ENCODE results near the gene NHSL2.

Gene NHSL2

GRCh38 chrX:71974916-71975315 lies 64.3 kb downstream of the NHSL2 start:
- no peaks in the 10 kb centered on the region for H3K36me3 ChIP-seq (replicated peaks; ENCODE audit: low read depth, low read length)
- no peaks in the 10 kb centered on the region for H3K79me2 ChIP-seq (ENCODE audit: low read length)
- H3K9me3 ChIP-seq (ENCODE audit: insufficient read depth, low read length): no peaks in the 10 kb centered on the region
- no peak overlapping the region for H3K9ac ChIP-seq (ENCODE audit: low read length)
- no peak overlapping the region for H2AFZ ChIP-seq (ENCODE audit: low read depth, low read length)
- H3K27me3 ChIP-seq (ENCODE audit: low read depth, low read length): peaks cover 4% of the 10 kb centered on the region; the same call in 1 of the 2 replicates
- H4K20me1 ChIP-seq (ENCODE audit: insufficient read depth, low read length): no peaks in the 10 kb centered on the region
- peaks cover 3% of the 10 kb centered on the region for H3K4me1 ChIP-seq (ENCODE audit: low read length)
- no peak overlapping the region for H3K4me2 ChIP-seq (ENCODE audit: low read length)
- no peak overlapping the region for H3K27ac ChIP-seq (ENCODE audit: low read length)
- TF ChIP-seq, protein P1, sequence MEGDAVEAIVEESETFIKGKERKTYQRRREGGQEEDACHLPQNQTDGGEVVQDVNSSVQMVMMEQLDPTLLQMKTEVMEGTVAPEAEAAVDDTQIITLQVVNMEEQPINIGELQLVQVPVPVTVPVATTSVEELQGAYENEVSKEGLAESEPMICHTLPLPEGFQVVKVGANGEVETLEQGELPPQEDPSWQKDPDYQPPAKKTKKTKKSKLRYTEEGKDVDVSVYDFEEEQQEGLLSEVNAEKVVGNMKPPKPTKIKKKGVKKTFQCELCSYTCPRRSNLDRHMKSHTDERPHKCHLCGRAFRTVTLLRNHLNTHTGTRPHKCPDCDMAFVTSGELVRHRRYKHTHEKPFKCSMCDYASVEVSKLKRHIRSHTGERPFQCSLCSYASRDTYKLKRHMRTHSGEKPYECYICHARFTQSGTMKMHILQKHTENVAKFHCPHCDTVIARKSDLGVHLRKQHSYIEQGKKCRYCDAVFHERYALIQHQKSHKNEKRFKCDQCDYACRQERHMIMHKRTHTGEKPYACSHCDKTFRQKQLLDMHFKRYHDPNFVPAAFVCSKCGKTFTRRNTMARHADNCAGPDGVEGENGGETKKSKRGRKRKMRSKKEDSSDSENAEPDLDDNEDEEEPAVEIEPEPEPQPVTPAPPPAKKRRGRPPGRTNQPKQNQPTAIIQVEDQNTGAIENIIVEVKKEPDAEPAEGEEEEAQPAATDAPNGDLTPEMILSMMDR (IDR thresholded peaks at IDR 0.05; ENCODE audit: low read depth, low read length): no peak
- no peak for TF ChIP-seq EZH2phosphoT487 (IDR thresholded peaks at IDR 0.05; ENCODE audit: low read depth)
- no peak overlapping the region for H3K4me3 ChIP-seq (ENCODE audit: low read length)

DNA sequence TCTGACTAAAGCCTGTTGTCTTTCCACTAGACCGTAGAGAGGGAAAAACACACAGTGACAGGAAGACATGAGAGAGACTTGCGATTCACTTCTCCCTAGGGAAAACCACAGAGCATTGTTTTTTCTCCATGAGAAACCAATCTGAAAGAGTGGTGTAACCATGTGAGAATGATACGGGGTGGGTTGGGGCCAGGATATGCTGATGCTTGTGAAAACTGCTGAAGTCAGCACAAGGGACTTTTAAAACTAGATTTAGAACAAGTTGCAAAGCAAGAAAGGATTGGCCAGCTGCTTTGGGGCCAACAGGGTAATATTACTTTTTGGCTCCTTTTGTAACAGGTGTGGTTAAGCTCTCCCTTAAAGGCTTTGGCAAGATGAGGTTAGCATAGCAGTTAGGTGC lies 66.1 kb downstream of the NHSL2 start:
- Histone ChIP-seq H3K9me3 (ENCODE audit: insufficient read depth, low read length) (no peaks in the 10 kb centered on the region), H2AFZ (ENCODE audit: low read depth, low read length) (no peak overlapping the region), H3K9ac (ENCODE audit: low read length) (no peak overlapping the region), H3K4me2 (ENCODE audit: low read length) (no peak overlapping the region), H3K79me2 (ENCODE audit: low read length) (no peaks in the 10 kb centered on the region), H3K27me3 (ENCODE audit: low read depth, low read length) (peaks cover 4% of the 10 kb centered on the region; the same call in 1 of the 2 replicates), H4K20me1 (ENCODE audit: insufficient read depth, low read length) (no peaks in the 10 kb centered on the region), H3K4me3 (ENCODE audit: low read length) (no peak overlapping the region), H3K4me1 (ENCODE audit: low read length) (no peaks in the 10 kb centered on the region), H3K36me3 (replicated peaks; ENCODE audit: low read depth, low read length) (no peaks in the 10 kb centered on the region), H3K27ac (ENCODE audit: low read length) (no peak overlapping the region)
- no peak for TF ChIP-seq EZH2phosphoT487 (IDR thresholded peaks at IDR 0.05; ENCODE audit: low read depth)

DNA sequence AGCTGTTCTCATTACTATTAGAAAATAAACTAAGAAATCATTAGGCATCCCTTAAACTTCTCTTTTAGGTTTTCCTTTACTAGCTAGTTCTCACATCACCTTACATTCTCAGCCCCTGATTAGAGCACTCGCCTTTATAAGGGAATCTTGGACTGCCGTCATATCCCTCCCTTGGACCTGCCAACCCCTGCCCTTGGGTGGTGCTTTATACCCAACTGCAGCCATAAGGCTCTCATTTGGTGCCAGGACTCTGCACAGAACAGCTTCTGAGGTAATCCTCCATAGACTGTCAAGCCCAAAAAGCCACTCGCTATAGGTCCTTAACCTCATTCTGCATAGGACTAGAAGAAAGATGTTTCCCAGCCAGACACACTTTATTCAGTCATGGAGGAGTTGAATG lies 67.5 kb downstream of the NHSL2 start:
- Histone ChIP-seq H3K4me3 (ENCODE audit: low read length) (no peak overlapping the region), H2AFZ (ENCODE audit: low read depth, low read length) (no peak overlapping the region), H3K9ac (ENCODE audit: low read length) (no peak overlapping the region), H3K4me1 (ENCODE audit: low read length) (no peaks in the 10 kb centered on the region), H3K36me3 (replicated peaks; ENCODE audit: low read depth, low read length) (no peaks in the 10 kb centered on the region), H3K27ac (ENCODE audit: low read length) (no peak overlapping the region), H4K20me1 (ENCODE audit: insufficient read depth, low read length) (no peaks in the 10 kb centered on the region), H3K4me2 (ENCODE audit: low read length) (no peak overlapping the region), H3K79me2 (ENCODE audit: low read length) (no peaks in the 10 kb centered on the region), H3K9me3 (ENCODE audit: insufficient read depth, low read length) (no peaks in the 10 kb centered on the region), H3K27me3 (ENCODE audit: low read depth, low read length) (peaks cover 4% of the 10 kb centered on the region; the same call in 1 of the 2 replicates)
- TF ChIP-seq EZH2phosphoT487 (IDR thresholded peaks at IDR 0.05; ENCODE audit: low read depth): no peak
- TF ChIP-seq, protein P1 (IDR thresholded peaks at IDR 0.05; ENCODE audit: low read depth, low read length): no peak

DNA sequence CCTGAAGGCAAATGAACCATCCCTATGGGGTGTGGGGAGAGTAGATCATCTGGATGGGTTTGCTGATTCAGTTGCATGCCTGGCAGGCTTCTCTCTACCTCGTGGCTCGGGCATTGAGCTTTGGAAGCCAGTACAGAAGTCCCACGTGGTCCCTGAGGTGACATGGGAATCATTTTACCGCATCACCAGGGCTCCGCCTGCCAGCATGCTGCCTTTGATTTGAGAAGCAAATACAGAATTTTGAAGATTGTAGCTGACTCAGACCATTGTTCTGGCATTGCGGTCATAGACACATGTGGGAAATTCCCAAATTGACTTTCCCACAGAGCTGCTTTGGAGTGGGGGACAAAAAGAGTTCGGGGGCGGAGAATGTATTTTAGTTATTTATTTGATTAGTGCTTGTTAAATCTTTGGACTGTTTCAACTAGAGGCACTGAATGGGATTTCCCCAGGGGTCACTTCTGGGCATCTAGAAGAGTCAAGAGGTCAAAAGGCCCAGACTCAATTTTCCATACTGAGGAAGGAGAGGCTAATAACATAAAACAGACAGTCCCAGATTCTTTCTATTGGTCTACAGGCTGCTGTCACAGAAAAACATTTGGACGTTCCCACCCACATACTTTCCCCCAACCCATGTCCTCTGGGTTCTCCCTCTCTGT lies 79.3 kb downstream of the NHSL2 start:
- no peak for TF ChIP-seq EZH2phosphoT487 (IDR thresholded peaks at IDR 0.05; ENCODE audit: low read depth)
- TF ChIP-seq, protein P1 (IDR thresholded peaks at IDR 0.05; ENCODE audit: low read depth, low read length): no peak
- no peak overlapping the region for H2AFZ ChIP-seq (ENCODE audit: low read depth, low read length)
- H3K27ac ChIP-seq (ENCODE audit: low read length): no peak overlapping the region
- no peaks in the 10 kb centered on the region for H3K36me3 ChIP-seq (replicated peaks; ENCODE audit: low read depth, low read length)
- no peak overlapping the region for H3K9ac ChIP-seq (ENCODE audit: low read length)
- no peaks in the 10 kb centered on the region for H3K79me2 ChIP-seq (ENCODE audit: low read length)
- H3K4me2 ChIP-seq (ENCODE audit: low read length): no peak overlapping the region
- no peaks in the 10 kb centered on the region for H3K4me1 ChIP-seq (ENCODE audit: low read length)
- H3K4me3 ChIP-seq (ENCODE audit: low read length): no peak overlapping the region
- H3K27me3 ChIP-seq (ENCODE audit: low read depth, low read length): no peaks in the 10 kb centered on the region
- H3K9me3 ChIP-seq (ENCODE audit: insufficient read depth, low read length): no peaks in the 10 kb centered on the region
- H4K20me1 ChIP-seq (ENCODE audit: insufficient read depth, low read length): no peaks in the 10 kb centered on the region
